ENCODE data around the gene CCR2.

DNA sequence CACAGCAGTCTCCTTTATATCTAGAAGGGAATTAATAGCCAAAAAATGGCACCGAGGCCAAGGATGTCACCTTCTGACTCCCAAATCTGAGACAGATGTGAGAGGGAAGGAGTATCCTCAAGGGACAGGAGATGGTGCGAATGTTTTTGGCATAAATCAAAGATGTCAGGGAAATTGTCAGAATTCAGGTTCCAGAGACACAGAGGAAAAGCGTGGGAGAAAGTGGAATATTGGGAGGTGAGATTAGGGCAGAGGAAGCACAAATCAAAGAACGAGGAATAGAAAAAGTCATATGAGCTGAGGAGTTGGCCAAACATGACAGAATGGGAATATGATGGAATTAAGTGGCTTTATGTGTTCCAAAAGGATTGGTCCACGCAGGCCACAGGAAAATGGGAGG, 46.9 kb downstream of the CCR2 start:
- TF ChIP-seq, protein P1, sequence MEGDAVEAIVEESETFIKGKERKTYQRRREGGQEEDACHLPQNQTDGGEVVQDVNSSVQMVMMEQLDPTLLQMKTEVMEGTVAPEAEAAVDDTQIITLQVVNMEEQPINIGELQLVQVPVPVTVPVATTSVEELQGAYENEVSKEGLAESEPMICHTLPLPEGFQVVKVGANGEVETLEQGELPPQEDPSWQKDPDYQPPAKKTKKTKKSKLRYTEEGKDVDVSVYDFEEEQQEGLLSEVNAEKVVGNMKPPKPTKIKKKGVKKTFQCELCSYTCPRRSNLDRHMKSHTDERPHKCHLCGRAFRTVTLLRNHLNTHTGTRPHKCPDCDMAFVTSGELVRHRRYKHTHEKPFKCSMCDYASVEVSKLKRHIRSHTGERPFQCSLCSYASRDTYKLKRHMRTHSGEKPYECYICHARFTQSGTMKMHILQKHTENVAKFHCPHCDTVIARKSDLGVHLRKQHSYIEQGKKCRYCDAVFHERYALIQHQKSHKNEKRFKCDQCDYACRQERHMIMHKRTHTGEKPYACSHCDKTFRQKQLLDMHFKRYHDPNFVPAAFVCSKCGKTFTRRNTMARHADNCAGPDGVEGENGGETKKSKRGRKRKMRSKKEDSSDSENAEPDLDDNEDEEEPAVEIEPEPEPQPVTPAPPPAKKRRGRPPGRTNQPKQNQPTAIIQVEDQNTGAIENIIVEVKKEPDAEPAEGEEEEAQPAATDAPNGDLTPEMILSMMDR (conservative IDR thresholded peaks at IDR 0.05; ENCODE audit: low read length): no peak
- TF ChIP-seq EZH2phosphoT487 (IDR thresholded peaks at IDR 0.05; ENCODE audit: borderline replicate concordance): no peak
